Stimulated activated CD8-positive, alpha-beta memory T cell treated with anti-CD3 and anti-CD28 coated beads, Interleukin-7, amount 100 ng/mL, for 24 hours (primary cell): ENCODE measurements around the gene GH2.
"Not testable (repeated sequence)": the region's sequence is repeated elsewhere in the genome, so short reads cannot be mapped to it uniquely, and the experiment has no call there.

Source experiments
- DNase-seq: peaks from one replicate; pipeline ENCODE4 v3.0.0-alpha.2; 2020; ENCODE audit warnings: low read depth

The GH2 gene

GRCh38 chr17:63911041-63911635 is 29.4 kb upstream of the GH2 start, which contains the start of gene CSHL1:
CSHL1 (minus strand) TSS chr17:63911258; CDS start chr17:63911196, 62 bp downstream.
- DNase-seq: no peak

- DNase-seq: no peak
Measured at GRCh38 chr17:63910096-63910495, 28.4 kb upstream of the GH2 start.

GRCh38 chr17:63909586-63909985 is 27.8 kb upstream of the GH2 start:
- not testable (repeated sequence) for DNase-seq

GRCh38 chr17:63907161-63907778 is 25.5 kb upstream of the GH2 start:
- DNase-seq: not testable (repeated sequence)

GRCh38 chr17:63904796-63905195 is 23.1 kb upstream of the GH2 start:
- DNase-seq: not testable (repeated sequence)

GRCh38 chr17:63903787-63904201 is 22.1 kb upstream of the GH2 start:
- DNase-seq: not testable (repeated sequence)

GRCh38 chr17:63901971-63902370 is 20.2 kb upstream of the GH2 start:
- not testable (repeated sequence) for DNase-seq

GRCh38 chr17:63898899-63899798 is 17.4 kb upstream of the GH2 start:
- not testable (repeated sequence) for DNase-seq

- DNase-seq: not testable (repeated sequence)
Measured at GRCh38 chr17:63896524-63897354, 15.0 kb upstream of the GH2 start, which contains the start of gene CSH1. CSH1 (minus strand) TSS chr17:63896574; CDS start chr17:63896511, 63 bp downstream.

- not testable (repeated sequence) for DNase-seq
Measured at GRCh38 chr17:63894821-63895220, 13.1 kb upstream of the GH2 start.

- not testable (repeated sequence) for DNase-seq
Measured at GRCh38 chr17:63894021-63894420, 12.3 kb upstream of the GH2 start.

- DNase-seq: not testable (repeated sequence)
Measured at GRCh38 chr17:63892316-63893037, 10.7 kb upstream of the GH2 start.

- DNase-seq: not testable (repeated sequence)
Measured at GRCh38 chr17:63889026-63889848, 7.5 kb upstream of the GH2 start.

GRCh38 chr17:63885119-63885518 is 3.4 kb upstream of the GH2 start:
- not testable (repeated sequence) for DNase-seq

GRCh38 chr17:63882626-63883126 is 932 bp upstream of the GH2 start:
- DNase-seq: not testable (repeated sequence)

- not testable (repeated sequence) for DNase-seq
Measured at GRCh38 chr17:63881337-63881736, 407 bp downstream of the GH2 start.

GRCh38 chr17:63880706-63881105 is 1.0 kb downstream of the GH2 start:
- DNase-seq: no peak

- DNase-seq: not testable (repeated sequence)
Measured at GRCh38 chr17:63878413-63878812, 3.3 kb downstream of the GH2 start.

GRCh38 chr17:63874693-63875092 is 7.1 kb downstream of the GH2 start:
- DNase-seq: not testable (repeated sequence)
